Measurements from ENCODE around the gene CNTN6. TPM values are rescaled to one million over a fixed set of nuclear protein-coding genes. Genes with fewer than 3 reads are reported as not detected.
A peak's percentile ranks its signal among the peaks of the same experiment; 100 is the strongest.

CNTN6 gene
- total RNA-seq, result 10 to 100 TPM in 1 of 4 donors, 1 to 10 TPM in 3; 7.7 to 16.4 (median 8.9) TPM

- Histone ChIP-seq H3K9me3 (no peaks in the 10 kb centered on the region), H3K36me3 (no peaks in the 10 kb centered on the region), H3K4me3 (replicated peaks in 1 of 3) (peak within 1 kb of the TSS in 2 of 3 donors; percentile 15 to 27), H3K4me1 (peaks cover 7 to 13% of the 10 kb centered on the region in 2 donors), H3K27ac (peak within 1 kb of the TSS; percentile 64 to 77 (median 67)), H3K27me3 (no peaks in the 10 kb centered on the region)
- no peak for TF ChIP-seq CTCF (IDR thresholded peaks at IDR 0.05)
- TF ChIP-seq POLR2A (IDR thresholded peaks at IDR 0.05), result peak in 1 of 2 donors; percentile 12
- WGBS, 2 donors, result 17 to 25% methylated on average over 7 of the region's 7 CpGs
- peak in 1 of 2 donors; percentile 18 for DNase-seq
- intact Hi-C loops (cut with DNase I), result no loop called here
Observed at GRCh38 chr3:1092771-1093170, at the start of gene CNTN6. Gene CNTN6, plus strand, starts transcription at chr3:1093024. Its CDS starts 54,985 bp downstream, at chr3:1148009.

GRCh38 chr3:1048558-1048957, 44.3 kb upstream of the CNTN6 start:
- intact Hi-C loops (cut with DNase I), result no loop called here
- Histone ChIP-seq H3K4me1 (no peaks in the 10 kb centered on the region), H3K9me3 (no peaks in the 10 kb centered on the region), H3K27me3 (no peaks in the 10 kb centered on the region), H3K27ac (no peak overlapping the region), H3K36me3 (no peaks in the 10 kb centered on the region), H3K4me3 (replicated peaks in 1 of 3) (no peak overlapping the region)
- TF ChIP-seq POLR2A (IDR thresholded peaks at IDR 0.05) (no peak), CTCF (IDR thresholded peaks at IDR 0.05) (no peak)
- WGBS, 2 donors, result 81 to 82% methylated on average over 2 of the region's 2 CpGs
- DNase-seq, result no peak

GRCh38 chr3:1055870-1056269, 37.0 kb upstream of the CNTN6 start:
- TF ChIP-seq CTCF (IDR thresholded peaks at IDR 0.05) (no peak), POLR2A (IDR thresholded peaks at IDR 0.05) (no peak)
- H3K27me3 ChIP-seq, result no peaks in the 10 kb centered on the region
- H3K4me1 ChIP-seq, result peaks cover 0 to 6% of the 10 kb centered on the region in 2 donors
- intact Hi-C loops (cut with DNase I), result no loop called here
- no peak overlapping the region for H3K4me3 ChIP-seq (replicated peaks in 1 of 3)
- WGBS, 2 donors, result 78 to 91% methylated on average over 3 of the region's 3 CpGs
- no peaks in the 10 kb centered on the region for H3K36me3 ChIP-seq
- no peaks in the 10 kb centered on the region for H3K9me3 ChIP-seq
- no peak for DNase-seq
- H3K27ac ChIP-seq, result no peak overlapping the region

- Histone ChIP-seq H3K27ac (peak overlapping the region in 2 of 3 donors; percentile 5 to 19), H3K36me3 (no peaks in the 10 kb centered on the region), H3K4me1 (peaks cover 0 to 6% of the 10 kb centered on the region in 2 donors), H3K4me3 (replicated peaks in 1 of 3) (no peak overlapping the region), H3K9me3 (no peaks in the 10 kb centered on the region), H3K27me3 (no peaks in the 10 kb centered on the region)
- no peak for DNase-seq
- TF ChIP-seq CTCF (IDR thresholded peaks at IDR 0.05) (no peak), POLR2A (IDR thresholded peaks at IDR 0.05) (no peak)
- intact Hi-C loops (cut with DNase I), result no loop called here
Observed at GRCh38 chr3:1056744-1057143, 36.1 kb upstream of the CNTN6 start.

- no peak overlapping the region for H3K4me3 ChIP-seq (replicated peaks in 1 of 3)
- no peaks in the 10 kb centered on the region for H3K9me3 ChIP-seq
- WGBS, 2 donors, result 78 to 81% methylated on average over 1 of the region's 1 CpG
- H3K4me1 ChIP-seq, result peaks cover 0 to 6% of the 10 kb centered on the region in 2 donors
- TF ChIP-seq POLR2A (IDR thresholded peaks at IDR 0.05), result no peak
- no peak for TF ChIP-seq CTCF (IDR thresholded peaks at IDR 0.05)
- H3K36me3 ChIP-seq, result no peaks in the 10 kb centered on the region
- no peak overlapping the region for H3K27ac ChIP-seq
- intact Hi-C loops (cut with DNase I), result no loop called here
- DNase-seq, result no peak
- no peaks in the 10 kb centered on the region for H3K27me3 ChIP-seq
Observed at GRCh38 chr3:1057436-1057835, 35.4 kb upstream of the CNTN6 start.
